Peyer's patch (tissue), 4 donors: ENCODE data around the gene TGM3. TPM values are rescaled to one million over a fixed set of nuclear protein-coding genes. Genes with fewer than 3 reads are reported as not detected.
A peak's percentile ranks its signal among the peaks of the same experiment; 100 is the strongest.

ENCODE experiments used
- DNase-seq, 3 donors: peaks; one replicate each; pipeline ENCODE4 v3.0.0-alpha.2; 2017 to 2019
- H3K27ac ChIP-seq, 4 donors: fragments of 200-600 bp; sonication (generic); one replicate each; pipeline ENCODE4 v1.5.1; 2016 to 2019
- H3K27me3 ChIP-seq, 2 donors: fragments of 200-600 bp; sonication (generic); one replicate each; pipeline ENCODE4 v1.5.1; 2019
- H3K36me3 ChIP-seq, 3 donors: fragments of 200-600 bp; sonication (generic); one replicate each; pipeline ENCODE4 v1.5.1; 2016 to 2019
- H3K4me1 ChIP-seq, 4 donors: fragments of 200-600 bp; sonication (generic); one replicate each; pipeline ENCODE4 v1.5.1; 2016 to 2019
- H3K4me3 ChIP-seq, 4 donors: fragments of 200-600 bp; sonication (generic); 1 replicate in 3 of 4; 2 replicates in 1 of 4; pipeline ENCODE4 v1.5.1; 2016 to 2019; ENCODE audit warnings: mild to moderate bottlenecking in 1 of 4
- H3K9me3 ChIP-seq, 4 donors: fragments of 200-600 bp; sonication (generic); one replicate each; pipeline ENCODE4 v1.5.1; 2016 to 2019; ENCODE audit warnings: mild to moderate bottlenecking in 1 of 4
- CTCF ChIP-seq, 6 experiments: fragments of 450-650 bp in 4 of 6; fragments of 200-600 bp in 2 of 6; sonication (generic) in 1 of 6; IDR thresholded peaks; one replicate each; pipeline ENCODE4 v1.5.1; 2017 to 2019; ENCODE audit warnings: antibody characterized with exemption in 6 of 6, mild to moderate bottlenecking in 3 of 6, moderate library complexity in 1 of 6
- POLR2A ChIP-seq, 2 donors: fragments of 450-650 bp; IDR thresholded peaks; one replicate each; pipeline ENCODE4 v1.5.1; 2017; ENCODE audit warnings: antibody characterized with exemption in 2 of 2, mild to moderate bottlenecking in 2 of 2, moderate library complexity in 2 of 2
- total RNA-seq, 4 donors: library from RNA; depleted of rRNA; stranded (reverse); fragments of >200 nt; gene quantifications; one replicate each; pipeline ENCODE4 v1.1.0, GENCODE V29; 2016

Gene TGM3
- total RNA-seq, 4 donors from 2014 or later: 0.40 TPM; not detected in 3

DNA sequence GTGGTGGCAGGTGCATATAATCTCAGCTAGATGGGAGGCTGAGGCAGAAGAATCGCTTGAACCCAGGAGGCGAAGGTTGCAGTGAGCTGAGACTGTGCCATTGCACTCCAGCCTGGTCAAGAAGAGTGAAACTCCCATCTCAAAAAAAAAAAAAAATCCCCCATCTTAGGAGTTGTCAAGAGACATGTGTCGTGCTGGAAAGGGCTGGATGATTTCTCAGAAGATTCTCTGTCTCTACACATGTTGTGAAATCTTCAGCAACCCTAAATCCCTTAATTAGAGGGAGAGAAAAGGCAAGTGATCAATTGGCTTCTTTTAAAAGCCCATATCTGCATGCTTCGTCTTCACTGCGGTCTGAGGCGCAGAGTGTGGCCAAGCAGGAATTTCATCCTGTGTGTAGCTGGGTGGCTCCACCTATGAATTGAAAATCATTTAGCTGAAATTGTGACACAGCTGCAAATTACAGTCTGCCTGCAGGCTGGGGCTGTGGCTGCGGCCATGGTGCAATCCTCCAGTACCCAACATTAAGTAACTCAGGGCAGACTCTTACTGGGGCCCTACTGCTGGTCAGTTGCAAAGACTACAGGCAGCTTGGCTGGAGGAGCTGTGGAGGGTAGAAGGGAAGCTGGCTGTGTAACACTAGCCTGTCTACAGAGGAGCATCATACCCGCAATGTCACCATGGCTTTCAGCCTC is 3.2 kb upstream of the TGM3 start:
- no peaks in the 10 kb centered on the region for H3K4me1 ChIP-seq
- TF ChIP-seq CTCF (IDR thresholded peaks at IDR 0.05) (no peak), POLR2A (IDR thresholded peaks at IDR 0.05) (no peak)
- no peak overlapping the region for H3K27ac ChIP-seq
- no peaks in the 10 kb centered on the region for H3K36me3 ChIP-seq
- H3K4me3 ChIP-seq: no peak overlapping the region
- H3K27me3 ChIP-seq: no peaks in the 10 kb centered on the region
- H3K9me3 ChIP-seq: no peaks in the 10 kb centered on the region
- peak in 1 of 3 donors; percentile 42 for DNase-seq

DNA sequence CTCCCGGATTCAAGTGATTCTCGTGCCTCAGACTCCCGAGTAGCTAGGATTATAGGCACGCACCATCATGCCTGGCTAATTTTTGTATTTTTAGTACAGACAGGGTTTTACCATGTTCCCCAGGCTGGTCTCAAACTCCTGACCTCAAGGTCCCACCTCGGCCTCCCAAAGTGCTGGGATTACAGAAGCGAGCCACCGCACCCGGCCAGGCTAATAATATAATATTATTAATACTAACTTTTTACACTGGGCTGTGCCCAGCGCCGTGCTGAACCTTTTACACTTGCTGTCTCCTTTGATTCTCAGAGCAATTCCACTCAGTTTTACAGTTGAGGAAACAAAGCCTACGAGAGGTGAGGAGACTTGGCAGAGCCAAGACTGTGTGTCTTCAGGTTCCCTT is 2.3 kb upstream of the TGM3 start:
- Histone ChIP-seq H3K4me1 (no peaks in the 10 kb centered on the region), H3K36me3 (no peaks in the 10 kb centered on the region), H3K4me3 (no peak overlapping the region), H3K27ac (no peak overlapping the region), H3K9me3 (no peaks in the 10 kb centered on the region), H3K27me3 (no peaks in the 10 kb centered on the region)
- peak in 1 of 3 donors; percentile 27 for DNase-seq
- TF ChIP-seq CTCF (IDR thresholded peaks at IDR 0.05) (no peak), POLR2A (IDR thresholded peaks at IDR 0.05) (no peak)

DNA sequence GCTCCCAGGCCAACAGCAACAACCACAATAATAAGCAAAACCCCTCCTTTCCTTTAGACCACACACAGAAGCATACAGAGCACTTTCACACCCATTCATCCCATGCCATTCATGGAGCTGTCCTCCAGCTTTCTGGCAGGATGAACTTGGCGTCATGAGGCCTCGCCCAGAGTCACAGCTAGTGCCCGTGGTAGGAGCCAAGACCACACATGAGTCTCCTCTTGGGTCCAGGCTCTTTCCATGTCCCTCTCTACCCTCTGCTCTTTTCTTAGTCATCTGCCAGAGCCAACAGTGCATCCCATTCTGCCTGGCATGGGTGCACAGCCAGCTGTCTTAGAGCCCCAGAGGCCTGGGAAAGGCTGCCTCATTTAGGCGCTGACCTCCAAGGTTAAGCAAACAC is 1.8 kb upstream of the TGM3 start:
- H3K27ac ChIP-seq: no peak overlapping the region
- peak in 1 of 3 donors; percentile 14 for DNase-seq
- no peak overlapping the region for H3K4me3 ChIP-seq
- H3K27me3 ChIP-seq: no peaks in the 10 kb centered on the region
- TF ChIP-seq POLR2A (IDR thresholded peaks at IDR 0.05): no peak
- no peak for TF ChIP-seq CTCF (IDR thresholded peaks at IDR 0.05)
- H3K36me3 ChIP-seq: no peaks in the 10 kb centered on the region
- no peaks in the 10 kb centered on the region for H3K9me3 ChIP-seq
- no peaks in the 10 kb centered on the region for H3K4me1 ChIP-seq

DNA sequence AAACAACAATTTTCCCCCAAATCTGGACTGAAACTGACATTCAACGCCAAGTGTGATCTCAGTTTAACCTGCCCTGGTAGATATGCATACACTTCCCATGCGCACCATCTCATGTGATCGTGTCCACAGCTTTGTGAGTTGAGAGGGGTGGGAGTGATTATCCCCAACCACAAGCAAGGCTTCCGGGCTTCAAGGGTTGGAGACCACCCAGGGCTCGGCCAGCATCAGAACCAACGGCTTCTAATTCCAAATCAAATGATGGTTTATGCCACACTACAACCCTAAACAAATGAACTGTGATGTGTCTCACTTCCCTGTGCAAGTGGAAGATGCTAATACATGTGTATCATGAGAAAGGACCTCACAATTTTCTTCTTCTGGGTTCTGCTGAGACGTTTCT is 515 bp upstream of the TGM3 start:
- TF ChIP-seq CTCF (IDR thresholded peaks at IDR 0.05): no peak
- TF ChIP-seq POLR2A (IDR thresholded peaks at IDR 0.05): no peak
- peak in 1 of 3 donors; percentile 23 for DNase-seq
- no peak overlapping the region for H3K27ac ChIP-seq
- H3K9me3 ChIP-seq: no peaks in the 10 kb centered on the region
- H3K4me3 ChIP-seq: no peak overlapping the region
- no peaks in the 10 kb centered on the region for H3K36me3 ChIP-seq
- no peaks in the 10 kb centered on the region for H3K27me3 ChIP-seq
- H3K4me1 ChIP-seq: peaks cover 0 to 5% (median 0%) of the 10 kb centered on the region in 4 donors

GRCh38 chr20:2296524-2297356 is 939 bp downstream of the TGM3 start:
- Histone ChIP-seq H3K27me3 (no peaks in the 10 kb centered on the region), H3K36me3 (no peaks in the 10 kb centered on the region), H3K9me3 (no peaks in the 10 kb centered on the region), H3K27ac (no peak overlapping the region), H3K4me1 (peaks cover 0 to 12% (median 1%) of the 10 kb centered on the region in 4 donors), H3K4me3 (no peak overlapping the region)
- peak in 1 of 3 donors; percentile 24 for DNase-seq
- no peak for TF ChIP-seq POLR2A (IDR thresholded peaks at IDR 0.05)
- no peak for TF ChIP-seq CTCF (IDR thresholded peaks at IDR 0.05)
